Measurements from ENCODE around the gene UBXN6.

Gene UBXN6

DNA sequence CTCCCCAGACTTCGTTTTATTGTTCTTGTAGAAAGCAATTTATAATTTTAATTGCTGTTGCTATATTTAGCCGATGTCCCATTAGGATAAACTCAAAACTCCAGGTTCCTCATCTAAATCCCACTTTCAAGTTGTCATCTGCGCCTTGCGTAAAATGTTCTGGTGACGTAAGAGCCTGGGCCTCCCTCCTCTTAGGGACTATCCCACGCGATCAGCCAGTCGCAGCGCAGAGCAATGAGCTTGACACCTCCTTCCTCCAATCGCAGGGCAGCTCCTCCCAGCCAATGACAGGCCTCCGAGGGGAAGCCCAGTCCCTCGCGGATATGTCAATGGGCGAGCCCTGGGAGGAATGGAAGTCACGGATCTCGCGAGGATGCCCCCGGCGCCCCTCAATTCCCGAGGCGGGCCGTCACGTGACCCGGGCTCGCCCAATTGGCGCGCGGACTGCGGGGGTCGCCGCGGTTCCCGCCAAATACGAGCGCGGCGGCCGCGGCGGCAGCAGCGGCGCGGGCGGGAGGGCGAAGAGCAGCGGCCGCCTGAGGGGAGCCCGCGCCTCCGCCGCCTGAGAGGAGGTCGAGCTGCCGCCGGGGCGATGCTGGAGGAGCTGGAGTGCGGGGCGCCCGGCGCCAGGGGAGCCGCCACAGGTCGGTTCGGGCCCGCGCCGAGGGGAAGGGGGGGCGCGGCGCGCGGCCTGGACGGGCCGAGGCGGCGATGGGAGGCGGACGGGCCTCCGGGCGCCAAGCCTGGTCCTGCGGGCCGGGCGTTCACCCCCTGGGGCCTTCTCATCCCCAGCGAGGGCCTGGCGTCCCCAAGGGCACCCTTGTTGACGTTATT, 55.2 kb downstream of the UBXN6 start, which contains the start of gene CHAF1A:
Gene CHAF1A (plus strand): TSS at position 470 of the 834 bp plus-strand sequence. CDS start 123 bp downstream, at position 593.
- DNase-seq = peak; percentile 100

DNA sequence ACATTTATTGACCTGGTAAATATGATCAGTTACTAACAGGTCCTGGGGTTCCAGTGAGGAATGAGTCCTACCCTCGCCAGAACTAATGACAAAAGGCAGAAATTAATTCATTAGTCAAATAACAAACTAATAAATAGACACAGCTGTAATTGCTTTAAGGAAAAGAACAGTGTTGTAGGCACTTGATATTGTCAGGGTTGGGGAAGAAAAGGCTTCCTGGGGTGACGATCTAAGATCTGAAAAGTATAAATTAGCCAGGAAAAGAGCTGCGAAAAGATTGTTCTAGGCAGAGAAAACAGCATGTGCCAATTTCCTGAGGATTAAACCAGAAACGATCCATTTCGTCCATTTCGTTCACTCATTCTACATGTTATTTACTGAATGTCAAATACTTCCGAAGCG, 55.8 kb downstream of the UBXN6 start:
- no peak for DNase-seq

DNA sequence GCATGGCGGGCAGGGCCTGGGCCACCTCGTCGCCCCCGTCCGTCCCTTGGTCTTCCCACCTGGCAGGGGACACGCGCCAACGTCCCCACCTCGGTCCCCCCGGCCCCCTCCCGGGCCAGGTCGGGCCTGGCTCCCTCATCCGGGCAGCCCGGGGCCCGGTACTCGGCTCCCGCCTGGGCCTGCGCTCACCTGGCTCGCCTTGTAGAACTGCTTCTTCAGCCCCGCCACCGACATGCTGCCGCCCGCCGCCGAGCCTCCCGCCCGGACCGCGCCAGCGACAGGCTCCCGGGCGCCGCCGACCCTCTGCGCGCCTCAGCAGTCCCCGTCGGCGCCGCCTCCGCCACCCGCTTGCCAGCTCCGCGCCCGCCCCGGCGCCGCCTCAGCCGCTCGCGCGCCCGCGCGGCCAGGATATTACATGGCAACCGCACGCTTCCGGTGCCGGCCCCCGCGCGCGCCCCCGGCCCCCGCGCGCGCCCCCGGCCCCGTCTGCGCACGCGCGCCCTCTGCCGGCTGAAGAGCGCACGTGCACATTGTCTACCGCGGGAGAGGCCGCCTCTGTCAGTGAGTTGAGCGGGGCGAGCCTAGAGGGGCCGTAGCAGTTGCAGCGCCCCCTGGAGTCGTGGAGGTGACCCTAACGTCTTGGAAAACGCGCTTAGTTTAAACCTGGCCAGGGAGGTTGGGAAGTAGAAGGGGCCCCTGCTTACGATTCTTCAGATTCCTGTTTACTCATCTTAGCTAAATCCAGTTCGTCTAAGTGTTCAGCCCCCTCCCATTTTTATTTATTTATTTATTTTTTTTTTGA, 57.3 kb downstream of the UBXN6 start, which contains the start of gene SH3GL1:
Gene SH3GL1 (minus strand): TSS at position 413 of the 802 bp plus-strand sequence. CDS start 179 bp downstream, at position 234.
- peak; percentile 90 for DNase-seq

DNA sequence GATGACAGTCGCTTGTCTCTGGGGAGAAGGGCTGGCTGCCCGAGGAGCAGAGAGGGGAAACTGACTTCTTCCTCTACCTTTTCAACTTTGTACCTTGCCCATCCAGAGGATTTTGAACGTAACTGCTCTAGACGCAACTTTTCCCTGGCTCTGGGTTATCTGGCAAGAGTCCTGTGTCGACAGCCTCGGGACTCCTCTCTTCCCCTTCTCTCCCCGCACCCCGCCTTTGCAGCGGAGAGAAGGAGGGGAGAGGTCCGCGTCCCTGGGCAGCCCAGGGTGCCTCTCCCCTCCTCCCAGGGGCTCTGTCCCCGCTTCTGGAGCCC, 57.8 kb downstream of the UBXN6 start:
- no peak for DNase-seq

DNA sequence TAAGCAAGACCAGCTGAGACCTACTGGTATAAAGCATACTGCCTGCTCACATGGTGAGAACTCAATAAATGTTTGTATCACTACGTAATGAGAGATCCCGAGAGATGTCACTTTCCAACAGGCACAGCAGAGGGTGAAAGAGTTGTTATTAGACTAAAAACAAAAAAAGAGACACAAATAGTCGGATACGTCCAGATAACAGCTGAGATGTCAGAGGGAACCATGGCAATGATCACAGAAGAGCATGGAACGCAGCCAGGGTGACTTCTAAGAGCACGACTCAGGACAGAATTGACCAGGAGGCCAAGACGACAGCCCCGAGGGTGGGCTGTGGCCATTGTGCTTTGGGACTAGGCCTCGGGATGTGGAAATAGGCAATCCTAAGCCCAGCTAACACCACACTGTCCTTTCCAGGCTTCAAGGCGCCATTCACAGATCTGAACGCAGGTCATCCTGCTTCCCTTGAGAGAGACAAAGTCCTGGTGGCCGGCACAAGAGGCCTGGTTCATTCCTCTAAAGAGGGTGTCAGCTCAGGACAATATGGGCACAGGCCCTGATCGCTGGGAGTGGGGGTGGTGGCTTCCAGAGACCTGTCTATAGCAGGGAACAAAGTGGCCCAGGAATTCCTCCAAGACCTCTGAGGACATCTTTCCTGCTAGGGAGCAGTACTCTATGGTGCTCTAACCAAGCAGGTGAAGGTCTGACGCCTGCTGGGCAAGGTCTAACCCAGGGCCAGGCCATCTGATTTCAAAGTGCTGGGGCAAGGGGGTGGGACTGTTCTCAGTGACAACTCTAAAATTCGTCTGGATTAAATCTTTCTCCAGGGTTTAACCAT, 60.4 kb downstream of the UBXN6 start:
- DNase-seq = no peak

Measured in activated CD4-positive, alpha-beta T cell treated with anti-CD3 and anti-CD28 coated beads, Interleukin-10, Interleukin-2, amounts not matched to agents 100 ng/mL and 50 ng/mL, durations not matched to agents 16 hours and 8 hours (primary cell).